GM19043 (cell line): ENCODE measurements around the gene IGFBP4.

ENCODE experiments used
- ATAC-seq: cut with Tn5 transposase; IDR thresholded peaks from one replicate; pipeline ENCODE4 v1.9.1; 2021; ENCODE audit warnings: low read depth; ENCODE audit not compliant: unreplicated experiment

Gene IGFBP4

GRCh38 chr17:40430272-40431230, 12.7 kb upstream of the IGFBP4 start:
- no peak for ATAC-seq

DNA sequence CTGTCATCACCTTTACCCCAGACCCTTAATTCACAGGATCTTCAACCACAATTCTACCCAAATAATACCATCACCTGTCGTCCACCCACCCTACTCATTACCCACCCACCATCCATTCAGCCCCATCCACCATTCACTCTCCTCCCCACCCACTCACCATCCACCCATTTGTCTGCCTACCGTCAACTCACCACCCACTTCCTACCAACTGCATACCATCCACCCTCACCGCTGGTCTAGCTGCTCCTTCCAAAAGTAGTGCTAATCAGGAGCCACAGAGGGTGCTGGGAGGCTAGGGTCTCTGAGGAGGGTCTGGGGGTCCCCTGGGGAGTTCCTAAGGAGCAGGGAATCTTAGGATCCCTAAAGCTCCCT, 12.0 kb upstream of the IGFBP4 start:
- no peak for ATAC-seq

- no peak for ATAC-seq
Measured at GRCh38 chr17:40432864-40433528, 10.3 kb upstream of the IGFBP4 start.

GRCh38 chr17:40433551-40434415, 9.5 kb upstream of the IGFBP4 start:
- ATAC-seq: no peak

- no peak for ATAC-seq
Measured at GRCh38 chr17:40436636-40437035, 6.6 kb upstream of the IGFBP4 start.

DNA sequence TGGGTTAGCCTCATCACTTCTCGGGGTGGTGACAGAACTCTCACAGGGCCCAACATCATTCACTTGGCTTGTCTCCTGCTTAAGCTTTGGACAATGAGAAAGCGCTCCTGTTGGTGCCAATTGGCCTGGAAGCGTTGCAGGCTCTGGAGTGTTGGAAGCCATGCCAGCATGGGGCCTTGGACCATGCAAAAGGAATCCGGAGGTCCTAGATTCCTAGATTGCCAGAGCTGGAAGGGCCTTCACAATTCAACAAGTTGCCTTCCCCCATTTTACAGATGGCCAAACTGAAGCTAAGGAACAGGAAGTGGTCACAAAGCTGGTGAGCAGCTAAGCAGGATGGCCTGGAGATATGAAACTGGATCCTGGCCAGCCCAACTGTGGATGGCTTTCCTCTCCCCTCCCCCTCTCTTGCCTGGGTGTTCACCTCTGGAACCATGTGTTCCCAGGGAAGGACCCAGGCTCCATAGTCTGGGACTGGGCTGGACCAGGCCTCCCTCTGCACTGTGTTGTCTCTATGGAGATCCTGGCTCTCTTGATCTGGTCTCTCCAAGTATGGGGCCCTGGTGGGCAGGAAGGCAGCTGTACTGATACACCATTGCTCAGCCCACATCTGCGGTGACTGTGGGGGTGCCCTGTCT, 6.0 kb upstream of the IGFBP4 start:
- no peak for ATAC-seq

GRCh38 chr17:40440166-40440565, 3.1 kb upstream of the IGFBP4 start:
- no peak for ATAC-seq

DNA sequence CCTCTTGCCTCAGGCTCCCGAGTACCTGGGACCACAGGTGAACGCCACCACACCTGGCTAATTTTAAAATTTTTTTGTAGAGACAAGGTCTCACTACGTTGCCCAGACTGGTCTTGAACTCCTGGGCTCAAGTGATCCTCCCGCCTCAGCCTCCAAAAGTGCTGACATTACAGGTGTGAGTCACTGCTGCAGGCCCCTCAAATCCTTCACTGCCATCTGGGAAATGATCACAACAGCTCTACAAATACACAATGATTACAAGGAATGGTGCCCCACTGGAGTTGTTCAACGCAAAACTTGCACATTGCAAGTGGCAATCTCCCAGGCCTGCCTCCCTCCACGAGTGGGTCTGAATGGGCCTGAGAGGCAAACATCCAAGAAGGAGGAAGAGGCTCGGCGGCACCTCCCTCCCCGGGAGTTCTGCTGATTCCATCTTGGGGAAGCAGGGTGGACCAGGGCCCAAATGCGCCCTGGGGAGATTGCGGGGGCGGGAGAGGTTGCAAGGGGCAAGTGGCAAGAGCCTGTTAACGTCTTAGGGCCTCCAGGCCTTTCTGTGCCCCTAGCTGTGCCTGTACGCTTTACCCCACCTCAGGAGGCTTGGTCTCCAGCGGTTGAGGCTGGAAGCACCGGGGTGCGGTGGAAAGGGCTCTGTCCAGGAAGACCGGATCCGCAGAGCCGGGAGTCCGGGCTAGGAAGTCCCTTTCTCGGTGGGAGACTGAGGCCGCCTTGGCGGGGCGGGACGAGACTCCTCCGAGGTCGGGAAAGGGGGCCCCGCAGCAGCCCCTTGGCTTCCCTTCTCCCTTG, 656 bp upstream of the IGFBP4 start:
- ATAC-seq: no peak

DNA sequence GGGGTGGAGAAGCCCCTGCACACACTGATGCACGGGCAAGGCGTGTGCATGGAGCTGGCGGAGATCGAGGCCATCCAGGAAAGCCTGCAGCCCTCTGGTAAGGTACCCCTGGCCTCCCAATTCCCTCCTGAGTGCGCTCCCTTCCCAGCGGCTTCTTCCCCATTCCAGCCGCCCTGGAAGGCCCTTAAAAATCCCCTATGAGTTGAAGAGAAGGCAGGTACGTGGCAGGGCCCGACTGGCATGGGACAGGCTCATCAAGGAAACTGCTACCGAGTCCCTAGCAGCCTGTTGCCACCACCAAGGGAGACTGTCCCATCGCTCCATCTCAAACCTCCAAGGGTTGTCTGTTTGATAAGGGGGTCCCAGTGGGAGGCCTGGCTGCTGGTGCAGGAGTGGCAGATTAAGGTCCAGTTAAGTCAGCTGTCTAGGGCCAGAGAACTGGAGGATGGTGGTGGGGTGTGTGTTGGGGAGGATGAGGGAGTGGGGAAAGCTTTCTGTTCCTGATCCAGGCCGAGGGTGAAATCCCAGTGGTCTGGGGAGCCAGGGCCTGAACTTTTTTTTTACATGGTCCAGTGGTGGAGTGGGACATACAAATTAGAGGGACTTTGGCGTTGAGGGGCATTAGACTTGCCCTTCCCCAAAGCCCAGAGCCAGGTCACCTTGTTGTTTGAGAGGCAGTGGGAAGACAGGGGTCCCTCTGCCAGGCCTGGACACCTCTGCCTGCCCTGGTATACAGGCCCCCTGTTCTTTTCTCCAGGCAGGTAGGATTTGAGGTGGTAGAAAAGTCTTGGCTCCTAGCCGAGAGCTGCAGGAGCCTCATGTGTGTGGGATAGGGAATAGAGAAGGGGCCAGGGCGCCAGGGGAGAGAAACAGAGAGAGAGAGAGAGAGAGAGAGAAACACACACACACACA, 994 bp downstream of the IGFBP4 start:
- no peak for ATAC-seq

DNA sequence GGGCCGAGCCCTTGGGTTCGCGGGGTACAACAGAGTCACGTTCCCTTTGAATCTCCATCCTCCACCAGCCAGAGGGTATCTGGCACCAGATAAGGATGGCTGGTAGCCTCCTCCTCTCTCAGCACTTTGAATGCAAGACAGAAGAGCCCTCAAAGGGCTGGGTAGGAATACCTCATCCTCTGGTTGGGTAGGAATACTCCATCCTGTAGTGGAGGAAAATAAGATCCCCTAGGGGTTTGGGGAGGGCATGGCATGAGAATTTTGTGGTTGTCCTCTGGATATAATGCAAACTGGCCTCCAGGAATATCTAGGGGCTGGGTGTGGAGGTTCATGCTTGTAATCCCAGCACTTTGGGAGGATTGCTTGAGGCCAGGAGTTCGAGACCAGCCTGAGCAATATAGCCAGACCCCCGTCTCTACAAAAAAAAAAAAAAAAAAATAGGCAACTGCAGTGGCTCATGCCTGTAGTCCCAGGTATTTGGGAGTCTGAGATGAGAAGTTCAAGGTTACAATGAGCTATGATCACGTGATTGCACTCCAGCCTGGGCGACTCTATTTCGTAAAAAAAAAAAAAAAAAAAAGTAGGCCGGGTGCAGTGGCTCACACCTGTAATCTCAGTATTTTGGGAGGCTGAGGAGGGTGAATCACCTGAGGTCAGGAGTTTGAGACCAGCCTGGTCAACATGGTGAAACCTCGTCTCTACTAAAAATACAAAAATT, 2.7 kb downstream of the IGFBP4 start:
- ATAC-seq: no peak

GRCh38 chr17:40447148-40447644, 3.9 kb downstream of the IGFBP4 start:
- no peak for ATAC-seq

- ATAC-seq: no peak
Measured at GRCh38 chr17:40447806-40448205, 4.6 kb downstream of the IGFBP4 start.

- ATAC-seq: no peak
Measured at GRCh38 chr17:40448213-40448638, 5.0 kb downstream of the IGFBP4 start.

DNA sequence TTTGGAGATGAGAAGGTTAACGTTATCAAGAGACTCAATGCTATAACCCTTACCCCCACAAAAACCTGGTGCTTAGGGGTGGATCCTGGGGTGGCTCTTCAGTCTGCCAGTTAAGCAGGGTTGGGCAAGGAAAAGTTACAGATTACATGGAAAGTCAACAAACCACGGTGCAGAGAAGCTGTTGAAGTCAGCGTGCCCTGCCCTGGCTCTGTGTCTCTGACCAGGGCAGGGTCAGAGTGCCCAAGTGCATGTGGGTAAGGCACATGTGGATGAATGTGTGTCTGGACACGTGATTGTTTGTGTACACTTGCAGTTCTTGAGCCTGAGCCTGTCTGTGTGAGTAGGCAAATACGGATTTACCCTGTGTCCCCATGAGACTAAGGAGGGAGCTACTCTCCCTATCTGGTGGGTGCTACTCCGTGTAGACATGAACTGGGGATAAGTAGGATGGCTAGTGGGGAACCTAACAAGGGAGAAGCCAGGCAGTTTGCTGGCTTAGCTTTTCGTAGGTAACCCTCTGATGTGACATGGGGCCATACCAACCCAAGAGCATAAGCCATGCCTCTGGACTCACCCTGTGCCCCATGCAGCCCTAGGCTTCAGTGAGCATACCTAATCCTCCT, 5.5 kb downstream of the IGFBP4 start:
- no peak for ATAC-seq

DNA sequence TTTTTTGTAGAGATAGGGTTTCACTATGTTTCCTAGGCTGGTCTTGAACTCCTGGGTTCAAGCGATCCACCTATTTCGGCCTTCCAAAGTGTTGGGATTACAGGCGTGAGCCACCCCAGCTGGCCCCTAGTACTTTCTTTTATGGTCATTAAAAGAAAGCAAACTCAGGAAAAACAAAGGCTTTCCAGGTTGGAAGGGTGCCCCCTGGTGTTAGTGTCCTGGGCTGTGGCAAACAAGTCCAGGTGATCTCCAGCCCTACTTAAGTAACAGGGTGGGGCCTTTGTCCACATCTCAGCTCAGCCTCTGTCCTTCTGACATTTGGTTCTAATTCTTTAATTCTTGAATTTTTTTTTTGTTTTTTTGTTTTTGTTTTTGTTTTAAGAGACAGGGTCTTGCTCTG, 6.9 kb downstream of the IGFBP4 start:
- ATAC-seq: no peak

DNA sequence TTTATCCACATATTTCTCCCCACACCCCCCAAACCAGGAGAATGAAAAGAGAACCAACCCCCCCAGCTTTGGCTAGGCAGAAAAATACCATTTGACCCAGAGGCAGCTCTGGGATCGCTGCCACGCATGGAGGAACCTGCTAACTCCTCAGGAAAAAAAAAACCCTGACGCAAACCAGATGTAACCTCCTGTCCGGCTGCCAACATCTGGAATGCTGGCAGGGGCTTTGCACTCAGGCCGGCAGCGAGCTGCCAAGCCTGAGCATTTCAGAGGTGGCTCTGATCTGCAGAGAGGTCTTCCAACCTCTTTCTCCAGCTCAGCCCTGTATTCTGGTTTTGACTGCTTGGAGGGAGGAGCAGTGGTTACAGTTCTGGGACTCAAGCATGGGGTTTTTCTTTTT, 8.2 kb downstream of the IGFBP4 start:
- ATAC-seq: no peak

GRCh38 chr17:40452216-40452787, 9.1 kb downstream of the IGFBP4 start:
- no peak for ATAC-seq
